Measurements from ENCODE around the gene CYP2C18.
"Not testable (repeated sequence)": the region's sequence is repeated elsewhere in the genome, so short reads cannot be mapped to it uniquely, and the experiment has no call there.

GRCh38 chr10:94655201-94655600, 28.3 kb upstream of the CYP2C18 start:
- TF ChIP-seq CTCF (IDR thresholded peaks at IDR 0.05; ENCODE audit: insufficient read depth, low read length, poor library complexity, severe bottlenecking); EZH2phosphoT487 (conservative IDR thresholded peaks at IDR 0.05; ENCODE audit: low read length): not testable (repeated sequence)

Data from SU-DHL-6 (cell line).